ENCODE results near the gene ANKRD26.

The ANKRD26 gene

GRCh38 chr10:27099916-27100812 lies at the start of gene ANKRD26 (continued):
- TF ChIP-seq ZFHX2 (tag by site-specific recombination; conservative IDR thresholded peaks at IDR 0.05), result peak; percentile 95
- no peak for TF ChIP-seq ZNF677 (tag by site-specific recombination; IDR thresholded peaks at IDR 0.05)
- no peak for TF ChIP-seq ZNF211 (tag by site-specific recombination; IDR thresholded peaks at IDR 0.05; ENCODE audit: low read depth)
- TF ChIP-seq SP3 (tag by site-specific recombination; IDR thresholded peaks at IDR 0.05), result peak; percentile 24
- TF ChIP-seq ZNF658 (tag by site-specific recombination; IDR thresholded peaks at IDR 0.05), result no peak
- TF ChIP-seq ZNF26 (tag by site-specific recombination; IDR thresholded peaks at IDR 0.05), result no peak
- TF ChIP-seq, protein P1, sequence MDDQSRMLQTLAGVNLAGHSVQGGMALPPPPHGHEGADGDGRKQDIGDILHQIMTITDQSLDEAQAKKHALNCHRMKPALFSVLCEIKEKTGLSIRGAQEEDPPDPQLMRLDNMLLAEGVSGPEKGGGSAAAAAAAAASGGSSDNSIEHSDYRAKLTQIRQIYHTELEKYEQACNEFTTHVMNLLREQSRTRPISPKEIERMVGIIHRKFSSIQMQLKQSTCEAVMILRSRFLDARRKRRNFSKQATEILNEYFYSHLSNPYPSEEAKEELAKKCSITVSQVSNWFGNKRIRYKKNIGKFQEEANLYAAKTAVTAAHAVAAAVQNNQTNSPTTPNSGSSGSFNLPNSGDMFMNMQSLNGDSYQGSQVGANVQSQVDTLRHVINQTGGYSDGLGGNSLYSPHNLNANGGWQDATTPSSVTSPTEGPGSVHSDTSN (CRISPR knock-in tag; IDR thresholded peaks at IDR 0.05), result 0 out of 2 replicates have a peak, but pooled peaks have one; percentile 24
- TF ChIP-seq ZNF239 (tag by site-specific recombination; IDR thresholded peaks at IDR 0.05), result no peak
- peak; percentile 74 for TF ChIP-seq GLIS1 (tag by site-specific recombination; IDR thresholded peaks at IDR 0.05)
- TF ChIP-seq ZNF341 (tag by site-specific recombination; IDR thresholded peaks at IDR 0.05; ENCODE audit: low read depth), result peak; percentile 77
- TF ChIP-seq ZNF791 (tag by site-specific recombination; IDR thresholded peaks at IDR 0.05), result no peak
- no peak for TF ChIP-seq ZNF366 (tag by site-specific recombination; conservative IDR thresholded peaks at IDR 0.05)
- no peak for TF ChIP-seq ZNF114 (tag by site-specific recombination; IDR thresholded peaks at IDR 0.05)
- no peak for TF ChIP-seq ZNF626 (tag by site-specific recombination; IDR thresholded peaks at IDR 0.05)
- no peak for TF ChIP-seq ZNF530 (tag by site-specific recombination; IDR thresholded peaks at IDR 0.05; ENCODE audit: low read depth)
- TF ChIP-seq, protein P2, sequence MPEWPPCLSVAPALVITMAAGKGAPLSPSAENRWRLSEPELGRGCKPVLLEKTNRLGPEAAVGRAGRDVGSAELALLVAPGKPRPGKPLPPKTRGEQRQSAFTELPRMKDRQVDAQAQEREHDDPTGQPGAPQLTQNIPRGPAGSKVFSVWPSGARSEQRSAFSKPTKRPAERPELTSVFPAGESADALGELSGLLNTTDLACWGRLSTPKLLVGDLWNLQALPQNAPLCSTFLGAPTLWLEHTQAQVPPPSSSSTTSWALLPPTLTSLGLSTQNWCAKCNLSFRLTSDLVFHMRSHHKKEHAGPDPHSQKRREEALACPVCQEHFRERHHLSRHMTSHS (tag by site-specific recombination; IDR thresholded peaks at IDR 0.05), result no peak
- no peak for TF ChIP-seq BCL11A (tag by site-specific recombination; IDR thresholded peaks at IDR 0.05; ENCODE audit: low read depth)
- no peak for TF ChIP-seq ZNF558 (tag by site-specific recombination; IDR thresholded peaks at IDR 0.05)
- TF ChIP-seq ZNF510 (tag by site-specific recombination; IDR thresholded peaks at IDR 0.05; ENCODE audit: insufficient replicate concordance), result no peak
- TF ChIP-seq ZNF146 (tag by site-specific recombination; IDR thresholded peaks at IDR 0.05), result no peak
- TF ChIP-seq OVOL3 (tag by site-specific recombination; IDR thresholded peaks at IDR 0.05), result 0 out of 2 replicates have a peak, but pooled peaks have one; percentile 52
- no peak for TF ChIP-seq ZNF404 (tag by site-specific recombination; IDR thresholded peaks at IDR 0.05)
- peak; percentile 57; the same call in 1 of the 2 replicates for TF ChIP-seq ZNF394 (tag by site-specific recombination; IDR thresholded peaks at IDR 0.05; ENCODE audit: borderline replicate concordance)
- TF ChIP-seq ZBTB21 (tag by site-specific recombination; IDR thresholded peaks at IDR 0.05), result no peak
- TF ChIP-seq ZNF324 (tag by site-specific recombination; IDR thresholded peaks at IDR 0.05), result no peak
- TF ChIP-seq SALL2 (tag by site-specific recombination; IDR thresholded peaks at IDR 0.05; ENCODE audit: borderline replicate concordance), result no peak
- peak; percentile 44; the same call in 1 of the 2 replicates for TF ChIP-seq GFI1B (tag by site-specific recombination; IDR thresholded peaks at IDR 0.05)
- TF ChIP-seq ZNF792 (tag by site-specific recombination; IDR thresholded peaks at IDR 0.05), result no peak
- TF ChIP-seq ZFP69B (tag by site-specific recombination; IDR thresholded peaks at IDR 0.05), result no peak
- TF ChIP-seq ZNF24 (tag by site-specific recombination; IDR thresholded peaks at IDR 0.05), result no peak
- TF ChIP-seq ZNF600 (tag by site-specific recombination; IDR thresholded peaks at IDR 0.05), result peak; percentile 73; the same call in 1 of the 2 replicates
- TF ChIP-seq ZSCAN4 (tag by site-specific recombination; IDR thresholded peaks at IDR 0.05), result no peak
- peak; percentile 78 for TF ChIP-seq ZBTB20 (tag by site-specific recombination; IDR thresholded peaks at IDR 0.05)
- TF ChIP-seq ZNF580 (tag by site-specific recombination; IDR thresholded peaks at IDR 0.05), result no peak
- TF ChIP-seq ZIC2 (tag by site-specific recombination; IDR thresholded peaks at IDR 0.05), result 0 out of 2 replicates have a peak, but pooled peaks have one; percentile 6

Data from HEK293 (cell line).